ENCODE results near the gene NCKAP5.

DNA sequence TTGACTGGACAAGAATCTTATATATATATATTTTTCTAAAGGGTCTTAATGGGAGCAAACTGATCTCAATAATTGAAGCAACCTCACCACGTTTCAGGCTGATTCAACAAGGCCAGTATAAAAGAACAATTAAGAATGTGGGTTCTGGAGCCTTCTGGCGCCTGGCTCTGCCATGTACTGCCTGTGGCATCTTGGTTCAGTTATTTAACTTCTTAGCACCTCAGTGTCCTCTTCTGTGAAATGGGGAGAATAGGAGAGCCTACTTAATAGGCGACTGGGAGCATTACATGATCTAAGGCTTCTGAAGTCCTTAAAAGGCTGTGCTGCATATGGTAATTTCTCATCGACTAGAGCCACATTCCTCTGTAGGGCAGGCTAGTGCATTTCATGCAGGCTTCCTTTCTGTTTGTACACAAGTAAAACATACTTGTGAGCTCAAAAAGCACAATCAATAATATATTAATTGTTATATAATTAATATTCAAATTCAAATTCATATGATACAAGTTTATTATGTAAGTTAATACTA is 779.9 kb downstream of the NCKAP5 start:
- TF ChIP-seq POLR2A (IDR thresholded peaks at IDR 0.05): no peak
- no peak for TF ChIP-seq CTCF (IDR thresholded peaks at IDR 0.05)
- no peak for TF ChIP-seq EP300 (IDR thresholded peaks at IDR 0.05)

All from ovary (tissue), 3 donors.